A549 (cell line): ENCODE measurements around the gene PCDHGA9. TPM values are rescaled to one million over a fixed set of nuclear protein-coding genes. Genes with fewer than 3 reads are reported as not detected.
"Not testable (repeated sequence)": the region's sequence is repeated elsewhere in the genome, so short reads cannot be mapped to it uniquely, and the experiment has no call there.

ENCODE experiments used
- ATAC-seq, 2 experiments: fragments of 200-7000 bp in 1 of 2; fragments of >200 bp in 1 of 2; cut with Nextera tagmentation in 1 of 2; cut with Tn5 transposase in 1 of 2; 3 replicates each; pipeline versions ENCODE4 v1.8.0 to v1.9.1; 2018 to 2020; ENCODE audit warnings: mild to moderate bottlenecking in 1 of 2, moderate library complexity in 1 of 2
- CTCF ChIA-PET: fragments of 300-600 bp; sonication (Branson Sonifier 250); formaldehyde crosslinking; extraction: SDS; loops from one replicate; lab custom pipeline; 2021; ENCODE audit warnings: antibody characterized with exemption, inconsistent platforms; lab: Yijun Ruan, JAX
- POLR2A ChIA-PET: fragments of 350-600 bp; formaldehyde crosslinking; extraction: SDS; loops from one replicate; lab custom pipeline; 2021; ENCODE audit warnings: antibody characterized with exemption, inconsistent platforms; lab: Yijun Ruan, JAX
- DNase-seq, 2 experiments: peaks; one replicate each; pipeline versions ENCODE4 v3.0.0 to v3.0.0-alpha.2; 2011 to 2016; ENCODE audit warnings: low read depth in 1 of 2, low spot score in 1 of 2
- FAIRE-seq: peaks from 2 replicates; lab custom pipeline; 2011; peaks lifted over from hg19 to GRCh38; lab: Jason Lieb, UNC
- H3K27ac ChIP-seq, 2 experiments: fragments of >200 bp; sonication (Bioruptor Twin); formaldehyde crosslinking; 3 replicates each; pipeline ENCODE4 v1.5.1; 2016 to 2017
- H3K4me1 ChIP-seq: fragments of >200 bp; sonication (Bioruptor Twin); formaldehyde crosslinking; 3 replicates; pipeline ENCODE4 v1.6.1; 2016
- H3K4me2 ChIP-seq: fragments of >200 bp; sonication (Bioruptor Twin); formaldehyde crosslinking; 3 replicates; pipeline ENCODE4 v1.6.1; 2016
- H3K4me3 ChIP-seq: fragments of >200 bp; sonication (Bioruptor Twin); formaldehyde crosslinking; 3 replicates; pipeline ENCODE4 v1.5.1; 2016
- H3K9me3 ChIP-seq: fragments of >200 bp; sonication (Bioruptor Twin); formaldehyde crosslinking; 3 replicates; pipeline ENCODE4 v1.6.1; 2016
- CTCF ChIP-seq: fragments of >200 bp; sonication (Bioruptor Twin); formaldehyde crosslinking; IDR thresholded peaks from 3 replicates; pipeline ENCODE4 v1.5.1; 2016
- ELK1 ChIP-seq: fragments of 150-350 bp; IDR thresholded peaks from 2 replicates; pipeline ENCODE4 v1.6.1; 2014; ENCODE audit warnings: low read depth, mild to moderate bottlenecking, low read length
- FOSL2 ChIP-seq, 2 experiments: fragments of 450-650 bp in 1 of 2; fragments of >200 bp in 1 of 2; sonication (Bioruptor Twin) in 1 of 2; formaldehyde crosslinking; IDR thresholded peaks; 2 replicates each; pipeline versions ENCODE4 v1.5.0 to v1.6.1; 2016 to 2020; ENCODE audit warnings: mild to moderate bottlenecking in 1 of 2, moderate library complexity in 1 of 2
- HMGXB4 ChIP-seq: fragments of 250-450 bp; sonication (Bioruptor Pico); IDR thresholded peaks from 2 replicates; pipeline ENCODE4 v1.5.0; 2021; ENCODE audit warnings: mild to moderate bottlenecking, moderate library complexity, borderline replicate concordance
- JUN ChIP-seq, 2 experiments: fragments of >200 bp; sonication (Bioruptor Twin); formaldehyde crosslinking; IDR thresholded peaks; 2 replicates in 1 of 2; 3 replicates in 1 of 2; pipeline ENCODE4 v1.6.1; 2016 to 2017
- POLR2AphosphoS2 ChIP-seq: conservative IDR thresholded peaks from 2 replicates; pipeline ENCODE4 v1.6.1; 2012; ENCODE audit warnings: low read length, improper control_type of control experiment, inconsistent platforms
- RAD21 ChIP-seq, 2 experiments: fragments of >200 bp in 1 of 2; sonication (Bioruptor Twin) in 1 of 2; formaldehyde crosslinking in 1 of 2; IDR thresholded peaks in 1 of 2; conservative IDR thresholded peaks in 1 of 2; 2 replicates in 1 of 2; 3 replicates in 1 of 2; pipeline ENCODE4 v1.6.1; 2012 to 2018; ENCODE audit warnings: inconsistent platforms in 1 of 2
- RARB ChIP-seq: fragments of 250-450 bp; sonication (Bioruptor Pico); IDR thresholded peaks from 2 replicates; pipeline ENCODE4 v1.8.0; 2021; ENCODE audit warnings: mild to moderate bottlenecking, moderate library complexity
- RNF2 ChIP-seq: fragments of 200-600 bp; sonication (generic); IDR thresholded peaks from 2 replicates; pipeline ENCODE4 v1.6.1; 2016; ENCODE audit warnings: low read depth, mild to moderate bottlenecking, antibody characterized with exemption, moderate library complexity, borderline replicate concordance
- SMC3 ChIP-seq: fragments of >200 bp; sonication (Bioruptor Twin); formaldehyde crosslinking; IDR thresholded peaks from 3 replicates; pipeline ENCODE4 v1.6.1; 2018; ENCODE audit warnings: inconsistent platforms
- USF2 ChIP-seq: fragments of 450-650 bp; IDR thresholded peaks from 2 replicates; pipeline ENCODE4 v1.6.1; 2014; ENCODE audit warnings: antibody characterized with exemption
- ZC3H11A ChIP-seq: fragments of 450-650 bp; IDR thresholded peaks from 2 replicates; pipeline ENCODE4 v1.6.1; 2014; ENCODE audit warnings: antibody characterized with exemption, mild to moderate bottlenecking
- WGBS: methylation state at CpG from one replicate; pipeline ENCODE4 v1.1.6; 2017; ENCODE audit errors: missing lambda C conversion rate; 5-methylcytosine and 5-hydroxymethylcytosine counted together
- polyA plus RNA-seq, 4 experiments: library from polyadenylated mRNA; depleted of rRNA in 3 of 4; stranded (reverse); fragments of >200 nt; fragmentation: RNase III in 1 of 4; extraction: RNeasy Plus Mini Kit Qiagen cat#74134 plus additional on column Dnase treatment in 1 of 4; gene quantifications; 2 replicates in 3 of 4; 3 replicates in 1 of 4; pipeline ENCODE4 v1.2.3, GENCODE V29; 2011 to 2017
- TF ChIP-seq, protein P1 (sequence below): fragments of >200 bp; sonication (Bioruptor Twin); formaldehyde crosslinking; IDR thresholded peaks from 3 replicates; pipeline ENCODE4 v1.6.1; 2016

The PCDHGA9 gene
- polyA plus RNA-seq, 2 of the 4 experiments (the other 2 are of a cell fraction), result 0.03 to 0.22 TPM

- ChIA-PET CTCF (interaction anchor here (3.7 kb wide), 1 partner anchor 14 kb away, joined by 16 read pairs; the partner anchor contains the start of gene PCDHGB3), POLR2A (no interaction called here)
- no peak for FAIRE-seq
- no peak for TF ChIP-seq JUN (IDR thresholded peaks at IDR 0.05)
- TF ChIP-seq FOSL2 (IDR thresholded peaks at IDR 0.05), result no peak
- no peak for TF ChIP-seq FOSL2 (CRISPR knock-in tag; IDR thresholded peaks at IDR 0.05)
- TF ChIP-seq, protein P1, sequence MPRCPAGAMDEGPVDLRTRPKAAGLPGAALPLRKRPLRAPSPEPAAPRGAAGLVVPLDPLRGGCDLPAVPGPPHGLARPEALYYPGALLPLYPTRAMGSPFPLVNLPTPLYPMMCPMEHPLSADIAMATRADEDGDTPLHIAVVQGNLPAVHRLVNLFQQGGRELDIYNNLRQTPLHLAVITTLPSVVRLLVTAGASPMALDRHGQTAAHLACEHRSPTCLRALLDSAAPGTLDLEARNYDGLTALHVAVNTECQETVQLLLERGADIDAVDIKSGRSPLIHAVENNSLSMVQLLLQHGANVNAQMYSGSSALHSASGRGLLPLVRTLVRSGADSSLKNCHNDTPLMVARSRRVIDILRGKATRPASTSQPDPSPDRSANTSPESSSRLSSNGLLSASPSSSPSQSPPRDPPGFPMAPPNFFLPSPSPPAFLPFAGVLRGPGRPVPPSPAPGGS, result no peak
- TF ChIP-seq SMC3, result no peak
- TF ChIP-seq USF2, result no peak
- TF ChIP-seq RARB (CRISPR knock-in tag), result no peak
- no peak for TF ChIP-seq POLR2AphosphoS2
- TF ChIP-seq ZC3H11A, result no peak
- TF ChIP-seq RNF2, result no peak
- no peak for TF ChIP-seq HMGXB4 (CRISPR knock-in tag)
- TF ChIP-seq ELK1, result no peak
- TF ChIP-seq, all 56 proteins: peak for 0
- no peaks in the 10 kb centered on the region for H3K4me1 ChIP-seq
- H3K4me2 ChIP-seq, result no peak overlapping the region
- no peak overlapping the region for H3K4me3 ChIP-seq
- DNase-seq (no peak), ATAC-seq (no peak)
- no peak overlapping the region for H3K27ac ChIP-seq
- H3K9me3 ChIP-seq, result peaks cover 45% of the 10 kb centered on the region
- WGBS, result 71% methylated on average over 42 of the region's 43 CpGs
Measured at GRCh38 chr5:141384471-141385267, 17.9 kb upstream of the PCDHGA9 start.

DNA sequence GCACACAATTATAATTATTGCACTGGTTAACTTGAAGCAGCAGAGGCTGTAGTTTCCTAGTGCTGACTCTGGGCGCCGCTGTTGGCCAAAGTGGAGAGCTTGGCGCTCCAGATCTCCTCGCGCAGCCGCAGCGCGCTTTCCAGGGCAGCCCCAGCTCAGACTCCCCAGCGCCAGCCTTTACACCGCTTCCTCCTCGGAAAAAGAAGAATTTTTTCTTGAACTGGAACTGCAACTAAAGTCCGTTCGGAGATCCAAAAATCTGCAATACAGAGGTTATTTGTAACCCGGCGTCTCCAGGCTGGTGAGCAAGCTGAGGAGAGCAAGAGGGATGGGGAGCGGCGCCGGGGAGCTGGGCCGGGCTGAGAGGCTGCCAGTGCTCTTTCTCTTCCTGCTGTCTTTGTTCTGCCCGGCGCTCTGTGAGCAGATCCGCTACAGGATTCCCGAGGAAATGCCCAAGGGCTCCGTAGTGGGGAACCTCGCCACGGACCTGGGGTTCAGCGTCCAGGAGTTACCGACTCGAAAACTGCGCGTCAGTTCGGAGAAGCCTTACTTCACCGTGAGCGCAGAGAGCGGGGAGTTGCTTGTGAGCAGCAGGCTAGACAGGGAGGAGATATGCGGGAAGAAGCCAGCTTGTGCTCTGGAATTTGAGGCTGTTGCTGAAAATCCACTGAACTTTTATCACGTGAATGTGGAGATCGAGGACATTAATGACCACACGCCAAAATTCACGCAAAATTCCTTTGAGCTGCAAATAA is 14.8 kb upstream of the PCDHGA9 start, which contains the start of gene PCDHGB4:
Gene PCDHGB4, plus strand, starts transcription at position 142 of the 755 bp plus-strand sequence. Its CDS starts 187 bp downstream, at position 329.
- H3K4me2 ChIP-seq, H3K4me1 ChIP-seq, FAIRE-seq, H3K27ac ChIP-seq, POLR2A ChIA-PET, H3K4me3 ChIP-seq: not testable (repeated sequence)
- CTCF ChIA-PET, result interaction anchor here (0.8 to 3.7 kb wide), 6 partner anchors 17 to 176 kb away, joined by 3 to 16 read pairs (median 3); partner anchors contain the start of genes PCDHGA2, PCDHGA5, PCDHGB3 and PCDHGC3
- 65% methylated on average over 23 of the region's 40 CpGs for WGBS
- peak; percentile 13; the same call in 1 of the 3 replicates for TF ChIP-seq CTCF
- TF ChIP-seq RAD21 (conservative IDR thresholded peaks at IDR 0.05 in 1 of 2, IDR thresholded peaks at IDR 0.05 in 1 of 2), result peak; percentile 26 to 31; a peak in 2 of 5 replicates
- DNase-seq (peak in 1 of 2 experiments; percentile 42), ATAC-seq (peak; percentile 63 to 64)
- peaks cover 66% of the 10 kb centered on the region for H3K9me3 ChIP-seq
